ENCODE measurements around the gene ZC3H12D. TPM values are rescaled to one million over a fixed set of nuclear protein-coding genes. Genes with fewer than 3 reads are reported as not detected.

Gene ZC3H12D
- total RNA-seq, 1 donor from 2014 or later: 0.47 TPM

- Mint-ChIP-seq H3K36me3 (no peaks in the 10 kb centered on the region), H3K27ac (no peak overlapping the region), H3K4me1 (peaks cover 5% of the 10 kb centered on the region), H3K4me3 (no peak overlapping the region), H3K9me3 (no peaks in the 10 kb centered on the region), H3K27me3 (ENCODE audit: low read depth) (peaks cover 2% of the 10 kb centered on the region)
- no peak for TF ChIP-seq CTCF (IDR thresholded peaks at IDR 0.05; ENCODE audit: unreplicated experiment)
- no peak for DNase-seq (ENCODE audit: low spot score in 2 of 2, unreplicated experiment in 2 of 2)
Measured at GRCh38 chr6:149425224-149425623, 59.6 kb downstream of the ZC3H12D start.

- no peak for DNase-seq (ENCODE audit: low spot score in 2 of 2, unreplicated experiment in 2 of 2)
- Mint-ChIP-seq H3K27me3 (ENCODE audit: low read depth) (peaks cover 2% of the 10 kb centered on the region), H3K27ac (peak overlapping the region; percentile 7), H3K4me1 (peaks cover 5% of the 10 kb centered on the region), H3K4me3 (no peak overlapping the region), H3K9me3 (no peaks in the 10 kb centered on the region), H3K36me3 (no peaks in the 10 kb centered on the region)
- TF ChIP-seq CTCF (IDR thresholded peaks at IDR 0.05; ENCODE audit: unreplicated experiment): no peak
Measured at GRCh38 chr6:149423964-149424440, 60.8 kb downstream of the ZC3H12D start.

GRCh38 chr6:149422581-149422980 is 62.2 kb downstream of the ZC3H12D start:
- Mint-ChIP-seq H3K36me3 (no peaks in the 10 kb centered on the region), H3K9me3 (no peaks in the 10 kb centered on the region), H3K4me1 (peaks cover 5% of the 10 kb centered on the region), H3K27ac (no peak overlapping the region), H3K27me3 (ENCODE audit: low read depth) (no peaks in the 10 kb centered on the region), H3K4me3 (no peak overlapping the region)
- DNase-seq (ENCODE audit: low spot score in 2 of 2, unreplicated experiment in 2 of 2): no peak
- TF ChIP-seq CTCF (IDR thresholded peaks at IDR 0.05; ENCODE audit: unreplicated experiment): no peak

DNA sequence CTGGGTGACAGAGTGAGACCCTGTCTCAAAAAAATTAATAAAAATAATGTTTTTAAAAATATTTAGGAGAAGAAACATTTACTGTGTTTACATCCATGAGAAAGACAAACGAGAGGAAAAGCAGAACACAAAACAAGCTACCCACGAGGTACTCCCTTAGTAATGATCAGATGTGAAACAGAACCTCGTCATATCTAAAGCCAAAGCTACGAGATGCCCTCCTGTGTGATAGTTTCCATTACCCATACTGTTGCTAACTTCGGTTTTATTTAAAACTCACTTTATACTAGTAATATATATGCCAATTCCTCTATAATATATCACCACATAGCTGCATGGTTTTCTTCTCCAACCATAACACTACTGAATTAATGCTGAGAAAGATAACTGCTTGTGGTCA is 63.7 kb downstream of the ZC3H12D start:
- TF ChIP-seq CTCF (IDR thresholded peaks at IDR 0.05; ENCODE audit: unreplicated experiment): no peak
- Mint-ChIP-seq H3K27ac (no peak overlapping the region), H3K36me3 (peaks cover 5% of the 10 kb centered on the region), H3K27me3 (ENCODE audit: low read depth) (no peaks in the 10 kb centered on the region), H3K4me3 (no peak overlapping the region), H3K9me3 (peaks cover 10% of the 10 kb centered on the region), H3K4me1 (peaks cover 5% of the 10 kb centered on the region)
- no peak for DNase-seq (ENCODE audit: low spot score in 2 of 2, unreplicated experiment in 2 of 2)

- DNase-seq (ENCODE audit: low spot score in 2 of 2, unreplicated experiment in 2 of 2): no peak
- no peak for TF ChIP-seq CTCF (IDR thresholded peaks at IDR 0.05; ENCODE audit: unreplicated experiment)
- H3K27me3 Mint-ChIP-seq (ENCODE audit: low read depth): no peaks in the 10 kb centered on the region
- peaks cover 15% of the 10 kb centered on the region for H3K36me3 Mint-ChIP-seq
- peaks cover 5% of the 10 kb centered on the region for H3K4me1 Mint-ChIP-seq
- H3K4me3 Mint-ChIP-seq: no peak overlapping the region
- H3K27ac Mint-ChIP-seq: no peak overlapping the region
- peaks cover 20% of the 10 kb centered on the region for H3K9me3 Mint-ChIP-seq
Measured at GRCh38 chr6:149419696-149420404, 65.0 kb downstream of the ZC3H12D start.
